ACHN (cell line): ENCODE measurements around the gene ASCC1.

Experiments used
- DNase-seq: peaks from one replicate; pipeline ENCODE4 v3.0.0-alpha.2; 2015
- in situ Hi-C: cut with HindIII; loops from 2 replicates; pipeline ENCODE4 v1.10.0; 2017; ENCODE audit warnings: low sequenced_read_pairs, low pct_ligation_motif_present, low pct_unique_long_range_greater_than_20kb

ASCC1 gene

GRCh38 chr10:72081772-72082590, 134.1 kb downstream of the ASCC1 start:
- DNase-seq: no peak

GRCh38 chr10:72081210-72081609, 134.9 kb downstream of the ASCC1 start:
- DNase-seq: no peak
- in situ Hi-C loops: no loop called here

More at GRCh38 chr10:72081772-72082590, 134.1 kb downstream of the ASCC1 start:
- in situ Hi-C loops: no loop called here

GRCh38 chr10:72080042-72080975, 135.8 kb downstream of the ASCC1 start:
- in situ Hi-C loops: no loop called here
- DNase-seq: no peak

GRCh38 chr10:72079356-72079755, 136.7 kb downstream of the ASCC1 start:
- DNase-seq: no peak
- in situ Hi-C loops: no loop called here

- in situ Hi-C loops: no loop called here
- no peak for DNase-seq
These were observed 138.6 kb downstream of the ASCC1 start for GRCh38 chr10:72077275-72077990.

- in situ Hi-C loops: no loop called here
- DNase-seq: no peak
These were observed 139.3 kb downstream of the ASCC1 start for GRCh38 chr10:72076756-72077155.

GRCh38 chr10:72075376-72076115, 140.5 kb downstream of the ASCC1 start:
- DNase-seq: no peak
- in situ Hi-C loops: no loop called here

GRCh38 chr10:72074574-72075375, 141.3 kb downstream of the ASCC1 start:
- in situ Hi-C loops: no loop called here

GRCh38 chr10:72073708-72074573, 142.1 kb downstream of the ASCC1 start:
- DNase-seq: no peak

More at GRCh38 chr10:72074574-72075375, 141.3 kb downstream of the ASCC1 start:
- DNase-seq: no peak

GRCh38 chr10:72072639-72073038, 143.4 kb downstream of the ASCC1 start:
- DNase-seq: no peak
- in situ Hi-C loops: no loop called here

More at GRCh38 chr10:72073708-72074573, 142.1 kb downstream of the ASCC1 start:
- in situ Hi-C loops: no loop called here

GRCh38 chr10:72072046-72072445, 144.0 kb downstream of the ASCC1 start:
- in situ Hi-C loops: no loop called here
- no peak for DNase-seq

- peak; percentile 24 for DNase-seq
- in situ Hi-C loops: no loop called here
These were observed 146.1 kb downstream of the ASCC1 start for GRCh38 chr10:72069751-72070526.

GRCh38 chr10:72068901-72069446, 147.1 kb downstream of the ASCC1 start:
- in situ Hi-C loops: no loop called here
- peak; percentile 17 for DNase-seq

- DNase-seq: no peak
- in situ Hi-C loops: no loop called here
These were observed 147.8 kb downstream of the ASCC1 start for GRCh38 chr10:72068126-72068765.

GRCh38 chr10:72067463-72068125, 148.5 kb downstream of the ASCC1 start:
- DNase-seq: no peak
- in situ Hi-C loops: no loop called here
